Activated CD4-positive, CD25-positive, alpha-beta regulatory T cell treated with anti-CD3 and anti-CD28 coated beads, Interleukin-2, amount 50 U/mL, for 24 hours (primary cell): ENCODE data around the gene CTBP2.
"Not testable (repeated sequence)": the region's sequence is repeated elsewhere in the genome, so short reads cannot be mapped to it uniquely, and the experiment has no call there.

ENCODE experiments used
- ATAC-seq, 2 donors: fragments of 150-1000 bp; cut with Tn5 transposase; one replicate each; pipeline ENCODE4 v1.10.0; 2021; ENCODE audit warnings: mild to moderate bottlenecking in 1 of 2, moderate library complexity in 1 of 2

The CTBP2 gene

DNA sequence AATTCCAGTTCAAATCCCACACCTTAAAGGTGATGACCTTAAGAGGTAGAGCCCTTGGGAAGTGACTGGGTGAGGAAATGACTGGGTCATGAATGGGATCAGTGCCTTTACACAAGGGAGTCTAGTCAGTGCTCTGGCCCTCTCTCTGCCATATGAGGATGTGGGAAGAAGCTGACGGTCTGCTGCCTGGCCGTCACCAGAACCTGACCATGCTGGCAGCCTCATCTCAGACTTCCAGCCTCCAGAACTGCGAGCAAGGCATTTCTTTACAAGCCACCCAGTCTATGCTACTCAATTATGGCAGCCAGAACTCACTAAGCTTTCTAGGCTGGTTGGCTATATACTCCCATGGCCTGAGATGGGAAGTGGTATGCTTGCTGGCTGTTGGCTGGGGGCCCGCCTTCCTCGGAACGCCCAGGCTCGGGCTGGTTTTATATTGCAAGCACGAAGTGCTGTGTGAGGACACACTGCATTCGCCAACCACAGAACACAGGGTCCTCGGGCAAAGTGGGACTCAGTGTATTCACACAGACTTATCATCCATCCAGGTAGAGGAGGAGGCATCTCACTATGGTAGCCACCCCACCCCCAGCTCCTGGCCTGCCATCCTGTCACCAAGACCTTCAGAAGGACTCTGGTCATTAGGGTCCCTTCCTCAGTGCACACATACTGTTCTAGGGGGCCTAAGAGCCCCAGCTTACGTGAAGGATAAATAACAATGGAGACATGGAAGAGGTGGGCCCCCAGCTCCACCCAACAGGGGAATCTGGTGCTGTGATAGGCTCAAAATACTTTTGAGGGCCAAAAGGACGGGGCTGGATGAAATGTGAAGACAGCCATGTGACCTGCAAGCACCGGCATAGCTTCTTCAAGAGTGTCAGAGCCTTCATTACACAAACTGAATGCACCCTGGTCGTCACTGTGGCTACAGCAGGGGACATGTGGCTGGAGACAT is 169.4 kb downstream of the CTBP2 start:
- ATAC-seq: no peak

DNA sequence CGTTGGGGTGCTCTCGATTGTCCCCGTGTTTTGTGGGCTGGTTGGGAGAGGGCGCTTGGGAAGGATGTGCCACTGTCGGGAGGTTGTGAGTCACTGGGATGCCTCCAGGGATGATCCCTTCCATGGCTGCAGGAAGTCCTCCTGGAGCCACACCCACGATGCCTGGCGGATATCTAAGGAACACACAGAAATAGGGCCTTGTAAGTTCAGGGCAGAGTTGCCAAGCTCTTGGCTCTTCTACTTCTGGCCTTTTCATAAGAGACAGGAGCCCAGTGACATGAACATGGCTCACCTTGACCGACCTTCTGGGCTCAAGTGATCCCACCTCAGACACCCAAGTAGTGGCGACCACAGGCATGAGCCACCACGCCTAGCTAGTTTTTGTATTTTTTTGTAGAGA is 170.8 kb downstream of the CTBP2 start:
- no peak for ATAC-seq

DNA sequence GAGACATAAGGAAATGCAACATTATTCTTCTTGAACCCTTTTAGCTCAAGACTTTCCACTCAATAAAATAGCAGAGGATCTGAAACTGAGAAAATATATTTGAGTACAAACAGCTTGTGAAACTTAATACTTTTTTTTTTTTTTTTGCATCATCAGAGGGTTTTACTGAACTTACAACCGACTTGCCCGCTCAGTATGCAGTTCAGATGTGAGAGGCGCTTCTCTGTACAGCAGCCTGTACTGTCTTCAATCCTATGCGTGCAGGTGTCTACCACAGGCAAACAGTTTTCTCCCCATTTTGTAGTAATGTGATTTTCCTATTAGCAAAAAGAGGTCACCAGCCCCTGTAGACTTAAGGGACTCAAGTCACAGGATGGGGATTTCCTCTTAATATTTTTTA is 171.6 kb downstream of the CTBP2 start:
- ATAC-seq: not testable (repeated sequence)

DNA sequence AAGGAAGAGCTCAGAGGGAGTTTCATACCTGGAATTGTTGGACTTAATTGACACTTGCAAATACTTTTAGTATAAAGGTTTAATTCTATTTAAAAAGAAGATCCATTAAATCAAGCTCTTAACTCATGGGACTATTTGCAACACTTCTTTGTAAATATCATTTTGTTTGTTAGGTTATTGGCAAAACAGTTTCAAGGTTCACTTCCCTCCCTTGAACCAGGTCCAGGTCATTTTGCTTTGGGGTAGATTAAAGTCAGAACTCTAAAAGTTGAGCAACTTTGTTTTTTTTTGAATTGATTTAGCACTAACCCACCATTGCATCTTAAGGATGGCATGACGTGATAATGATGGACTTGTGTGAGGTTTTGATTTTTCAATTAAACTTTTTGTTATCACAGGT is 172.6 kb downstream of the CTBP2 start:
- no peak for ATAC-seq

DNA sequence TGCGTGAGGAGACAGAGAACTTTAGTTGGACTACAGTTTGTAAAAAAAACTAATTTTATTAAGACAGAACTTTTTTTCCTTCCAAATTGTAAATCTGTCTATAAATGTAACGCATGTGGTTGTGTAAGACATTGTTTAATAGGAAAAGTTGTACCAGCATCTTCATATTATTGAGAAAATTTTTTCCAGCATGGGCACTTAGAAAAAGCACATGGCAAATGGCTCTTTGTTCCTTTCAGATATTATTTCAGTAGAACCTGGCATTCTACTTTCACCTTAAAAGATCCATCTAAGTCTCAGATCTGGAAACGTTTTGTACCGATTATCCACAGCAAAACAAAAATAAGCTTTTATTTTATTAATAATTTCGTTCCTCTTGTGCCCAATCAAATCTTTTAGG is 175.2 kb downstream of the CTBP2 start:
- no peak for ATAC-seq

DNA sequence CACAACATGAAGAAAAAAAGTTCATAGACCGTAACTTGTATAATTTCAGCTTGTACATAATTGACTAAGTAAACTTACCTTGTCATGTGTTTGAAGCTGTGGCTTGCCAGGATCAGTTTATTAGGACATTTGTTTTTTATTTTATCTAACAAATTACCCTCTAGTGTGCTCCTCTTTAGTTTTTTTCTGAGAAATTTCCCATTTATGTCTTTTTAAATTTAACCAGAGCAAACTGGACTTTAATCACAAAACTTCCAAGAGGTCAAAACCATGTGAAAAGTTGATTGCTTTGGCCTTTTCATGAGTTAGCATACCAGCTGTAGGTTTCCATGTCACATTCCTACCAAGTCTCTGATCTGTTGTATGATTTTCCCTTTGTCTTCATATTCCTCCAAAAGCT is 176.0 kb downstream of the CTBP2 start:
- ATAC-seq: no peak

DNA sequence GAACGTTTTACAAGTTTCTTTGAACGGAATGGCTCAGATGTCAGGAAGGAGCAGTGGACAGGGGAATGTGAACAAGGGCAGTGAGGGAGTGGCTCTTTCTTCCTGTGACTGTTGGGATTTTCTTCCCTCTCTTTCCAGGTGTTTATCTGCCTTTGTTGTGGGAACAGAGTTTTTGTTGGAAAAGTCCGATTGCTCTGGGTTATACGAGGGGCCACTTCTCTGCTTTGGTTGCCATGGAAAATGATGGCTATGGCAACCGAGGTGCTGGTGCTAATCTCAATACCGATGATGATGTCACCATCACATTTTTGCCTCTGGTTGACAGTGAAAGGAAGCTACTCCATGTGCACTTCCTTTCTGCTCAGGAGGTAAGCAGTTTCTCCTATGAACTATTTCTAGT is 177.0 kb downstream of the CTBP2 start:
- ATAC-seq: no peak

DNA sequence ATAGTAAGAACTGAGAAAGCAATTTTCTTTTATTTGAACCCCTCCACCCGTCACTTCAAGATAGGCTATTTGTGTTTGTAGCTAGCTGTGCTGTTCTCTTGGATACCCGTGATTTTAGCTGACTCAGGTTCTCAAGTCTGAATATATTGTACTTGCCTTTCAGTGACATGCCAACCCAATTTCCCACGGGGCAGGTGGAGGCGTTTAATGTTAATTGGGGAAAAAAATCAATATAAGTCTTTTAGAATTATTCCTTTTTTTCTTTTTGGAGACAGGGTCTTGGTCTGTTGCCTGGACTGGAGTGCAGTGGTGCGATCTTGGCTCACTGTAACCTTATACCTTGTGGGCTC is 182.0 kb downstream of the CTBP2 start:
- ATAC-seq: no peak

DNA sequence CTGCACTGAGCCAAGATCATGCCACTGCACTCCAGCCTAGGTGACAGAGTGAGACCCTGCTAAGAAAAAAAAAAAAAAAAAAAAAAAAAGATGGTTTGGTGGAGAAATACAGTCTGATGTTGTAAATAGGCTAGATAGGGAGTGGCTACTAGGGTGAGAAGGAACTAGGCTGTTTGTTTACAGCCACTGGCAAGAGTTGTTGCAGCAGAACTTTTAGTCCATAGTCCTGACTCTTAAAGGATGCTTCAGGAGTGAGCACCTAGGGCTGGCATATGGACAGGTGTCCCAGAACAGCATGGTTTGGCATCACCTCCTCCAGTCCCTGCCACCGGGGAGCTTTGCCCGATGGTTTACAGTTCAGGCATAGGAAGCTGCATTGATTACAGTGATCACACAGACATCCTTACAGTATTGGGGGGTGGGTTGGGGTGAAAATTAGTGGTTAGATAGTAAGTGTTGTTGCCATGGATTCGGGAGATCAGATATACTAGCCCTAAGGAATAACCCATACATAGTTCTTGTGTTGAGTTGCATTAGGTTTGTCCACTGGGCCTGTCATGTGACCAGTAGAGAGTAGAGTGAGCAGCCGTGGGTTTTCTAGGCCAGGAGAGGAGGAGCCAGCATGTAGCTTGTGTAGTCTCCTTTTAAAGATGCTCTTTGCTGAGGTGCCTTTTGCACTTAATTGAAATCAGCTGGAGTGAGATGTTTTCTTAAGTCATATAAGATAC is 182.6 kb downstream of the CTBP2 start:
- ATAC-seq: no peak

DNA sequence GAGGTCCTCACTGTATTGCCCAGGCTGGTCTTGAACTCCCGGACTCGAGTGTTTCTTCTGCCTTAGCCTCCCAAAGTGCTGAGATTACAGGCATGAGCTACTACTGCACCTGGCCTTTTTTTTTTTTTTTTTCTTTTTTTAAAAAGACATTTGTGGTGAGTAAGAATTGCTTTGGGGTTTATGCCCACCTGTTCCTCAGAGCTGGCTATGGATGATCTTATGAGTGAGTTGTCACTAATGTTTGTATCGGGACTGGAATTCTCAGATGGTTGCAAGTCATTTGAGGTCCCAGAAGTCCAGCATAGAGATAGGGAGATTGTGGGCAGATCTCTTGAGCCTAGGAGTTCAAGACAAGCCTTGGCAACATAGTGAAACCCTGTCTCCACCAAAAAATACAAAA is 183.2 kb downstream of the CTBP2 start:
- no peak for ATAC-seq

DNA sequence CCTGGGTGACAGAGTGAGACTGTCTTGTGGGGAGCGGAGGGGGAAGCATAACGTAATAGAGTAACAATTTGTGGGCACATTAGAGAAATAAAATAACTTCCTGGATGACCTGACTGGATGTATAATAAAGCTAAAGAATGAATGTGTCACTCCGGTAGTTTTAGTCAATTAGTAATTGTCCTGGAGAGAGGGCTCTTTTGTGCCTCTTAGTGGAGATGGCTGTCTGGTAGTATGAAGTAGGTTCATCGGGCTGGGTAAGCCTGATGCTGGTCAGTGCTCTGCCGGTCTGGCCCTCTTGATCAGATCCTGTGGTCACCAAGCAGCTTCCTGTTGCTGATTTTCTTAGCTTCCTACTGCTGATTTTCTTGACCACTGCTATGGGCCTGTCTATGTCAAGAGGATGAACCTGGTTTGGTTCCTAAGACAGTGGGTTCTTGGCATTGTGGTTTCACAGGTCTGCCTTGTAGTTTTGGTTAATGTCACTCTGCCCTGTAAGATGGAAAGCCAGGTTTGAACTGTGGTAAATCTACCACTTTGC is 184.3 kb downstream of the CTBP2 start:
- peak in 1 of 2 donors; percentile 59 for ATAC-seq

DNA sequence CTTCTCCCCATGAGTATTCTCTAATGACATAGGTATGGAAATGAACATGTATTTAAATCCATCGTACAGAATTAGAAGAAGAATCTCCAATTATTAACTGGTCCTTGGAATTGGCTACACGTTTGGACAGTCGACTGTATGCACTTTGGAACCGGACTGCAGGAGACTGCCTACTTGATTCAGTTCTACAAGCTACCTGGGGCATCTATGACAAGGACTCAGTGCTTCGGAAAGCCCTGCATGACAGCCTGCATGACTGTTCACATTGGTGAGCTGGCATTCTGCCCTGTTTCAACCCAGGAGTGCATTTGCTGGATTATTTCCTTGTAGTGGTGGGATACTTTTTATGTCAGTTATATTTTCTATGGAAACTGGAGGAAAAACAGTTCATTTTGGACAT is 186.2 kb downstream of the CTBP2 start:
- ATAC-seq: no peak

DNA sequence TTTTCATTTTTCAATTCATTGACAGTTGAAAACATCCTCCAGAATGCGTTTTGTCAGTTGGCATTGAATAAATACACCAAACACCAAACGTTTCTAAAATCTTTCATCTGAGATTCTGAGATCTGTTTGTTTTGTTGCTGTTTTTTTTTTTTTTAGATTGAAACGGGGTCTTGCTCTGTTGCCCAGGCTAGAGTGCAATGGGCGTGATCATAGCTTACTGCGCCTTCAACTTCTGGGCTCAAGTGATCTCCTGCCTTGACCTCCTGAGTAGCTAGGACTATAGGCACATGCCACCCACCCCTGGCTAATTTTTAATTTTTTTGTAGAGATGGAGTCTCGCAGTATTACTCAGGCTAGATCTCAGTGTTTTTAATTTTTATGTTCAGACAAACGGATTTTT is 187.7 kb downstream of the CTBP2 start:
- ATAC-seq: no peak

DNA sequence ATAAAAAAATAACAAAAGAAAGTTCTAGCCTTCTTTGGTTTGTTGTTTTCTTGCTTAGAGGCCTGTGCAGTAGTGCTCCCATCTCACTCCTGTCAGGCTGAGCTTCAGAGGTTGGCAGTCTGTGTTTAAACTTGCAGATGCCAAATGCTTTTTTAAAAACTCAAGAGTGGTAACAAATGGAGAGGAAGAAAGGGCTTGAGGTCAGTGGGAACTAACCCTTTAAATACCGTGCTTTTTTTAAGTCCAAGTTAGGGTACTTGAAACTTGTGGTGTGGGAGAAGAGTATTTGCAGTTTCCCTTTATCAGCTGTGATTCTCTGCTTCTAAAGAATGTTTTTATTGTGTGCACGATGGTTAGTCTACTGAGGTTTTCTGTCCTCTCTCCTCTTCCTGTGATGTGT is 189.1 kb downstream of the CTBP2 start:
- ATAC-seq: no peak

DNA sequence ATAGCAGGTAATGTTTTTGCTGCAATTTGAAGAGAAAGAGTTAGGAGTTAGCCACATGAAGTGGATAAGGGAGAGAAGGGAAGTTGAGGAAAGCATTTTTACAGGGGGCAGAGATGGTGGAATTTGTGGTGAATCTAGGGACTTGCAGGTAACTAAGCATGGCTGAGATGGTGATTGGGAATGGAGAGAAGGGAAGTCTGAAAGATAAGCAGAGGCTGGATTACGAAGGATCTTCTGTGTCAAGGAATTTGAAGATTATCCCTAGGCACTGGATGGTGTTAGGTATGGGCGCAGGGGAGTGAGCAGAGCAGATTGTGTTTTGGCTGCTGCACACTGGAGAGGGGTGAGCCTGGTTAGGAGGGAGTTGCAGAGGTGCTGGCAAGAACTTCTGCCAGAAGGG is 193.1 kb downstream of the CTBP2 start:
- no peak for ATAC-seq

DNA sequence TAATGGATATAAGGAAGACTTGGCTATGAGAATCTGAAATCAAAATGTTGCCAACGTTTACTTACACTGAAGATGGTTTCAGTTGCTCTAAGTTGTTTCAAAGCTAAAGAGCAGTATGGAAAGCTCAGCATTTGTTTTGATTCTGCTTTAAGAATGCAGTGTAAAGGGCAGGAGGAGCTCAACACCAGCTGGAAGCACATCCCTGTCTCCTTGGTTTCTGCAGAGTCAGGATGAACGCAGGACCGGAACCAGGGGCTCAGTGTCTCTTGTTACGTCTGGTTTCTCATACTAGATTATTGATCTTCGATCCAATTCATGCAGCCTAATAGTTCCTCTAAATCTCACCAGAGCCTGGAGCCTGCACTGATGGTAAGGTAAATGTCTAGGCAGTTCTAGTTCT is 194.4 kb downstream of the CTBP2 start:
- no peak for ATAC-seq

DNA sequence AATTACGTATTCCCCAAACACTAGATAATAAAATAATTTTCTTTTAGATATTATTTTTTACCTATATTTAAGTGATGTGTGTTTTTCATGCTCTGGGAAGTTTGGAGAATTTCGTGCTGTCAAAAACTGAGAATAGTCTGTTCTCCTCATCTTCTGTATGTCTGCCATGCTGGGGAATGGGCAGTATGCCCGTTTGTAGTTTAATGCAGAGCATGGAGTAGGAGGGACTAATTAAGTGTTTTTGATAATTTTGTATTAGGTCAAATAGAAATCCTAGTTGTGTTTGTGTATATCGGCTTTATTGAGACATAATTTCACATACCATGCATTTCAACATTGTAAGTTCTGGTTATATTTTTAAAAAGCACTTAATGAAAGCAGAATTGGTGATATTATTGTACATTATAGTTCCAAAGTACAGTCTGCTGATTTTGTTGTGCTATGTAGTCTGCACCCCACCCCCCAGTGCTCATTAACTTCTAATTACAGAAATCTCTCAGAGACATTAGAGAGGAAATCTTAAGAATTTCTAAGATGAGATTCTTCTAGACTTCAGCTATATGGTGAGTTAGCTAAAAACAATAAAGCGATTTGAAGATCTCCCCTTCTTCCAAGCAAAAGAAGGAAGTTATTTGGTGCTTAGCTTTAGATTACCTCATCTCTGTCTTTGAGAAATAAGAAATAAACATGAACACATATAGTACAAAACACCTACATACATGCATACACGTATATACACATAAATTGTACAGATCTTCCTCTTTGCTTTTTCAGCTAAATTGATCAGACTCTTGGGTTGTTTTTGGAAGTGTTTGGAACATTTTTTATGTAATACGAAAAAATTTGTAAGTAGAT is 196.3 kb downstream of the CTBP2 start:
- ATAC-seq: no peak

DNA sequence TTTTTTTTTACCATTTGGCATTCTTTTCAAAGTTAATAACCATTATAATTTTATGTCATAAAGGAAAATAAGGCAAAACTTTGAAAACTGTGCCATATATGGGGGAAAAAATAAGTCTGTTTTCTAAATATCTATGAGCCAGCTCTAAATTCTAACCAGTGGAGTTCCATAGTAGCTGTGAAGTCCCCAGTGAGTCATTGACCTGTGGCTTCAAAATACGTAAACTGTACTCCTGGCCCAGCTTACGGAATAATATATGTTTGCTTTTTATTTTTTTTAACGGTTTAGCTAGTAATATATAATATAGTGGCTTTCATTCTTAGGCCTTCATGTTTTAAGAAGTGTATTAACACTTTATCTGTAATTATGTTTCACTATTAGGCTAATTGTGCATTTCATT is 197.9 kb downstream of the CTBP2 start:
- no peak for ATAC-seq

DNA sequence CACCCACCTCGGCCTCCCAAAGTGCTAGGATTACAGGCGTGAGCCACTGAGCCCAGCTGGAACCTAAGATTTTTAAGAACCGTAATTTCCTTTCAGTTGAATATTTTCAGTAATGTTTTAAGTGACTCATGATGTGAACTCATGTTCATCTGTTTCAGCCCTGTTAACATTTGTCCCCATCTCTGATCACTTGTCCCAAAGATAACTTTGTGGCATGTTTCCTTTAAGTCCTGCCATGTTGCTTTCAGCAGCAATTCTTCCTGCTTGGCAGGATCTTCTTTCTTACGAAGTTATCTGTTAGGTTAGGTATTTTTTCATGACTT is 199.2 kb downstream of the CTBP2 start:
- no peak for ATAC-seq

DNA sequence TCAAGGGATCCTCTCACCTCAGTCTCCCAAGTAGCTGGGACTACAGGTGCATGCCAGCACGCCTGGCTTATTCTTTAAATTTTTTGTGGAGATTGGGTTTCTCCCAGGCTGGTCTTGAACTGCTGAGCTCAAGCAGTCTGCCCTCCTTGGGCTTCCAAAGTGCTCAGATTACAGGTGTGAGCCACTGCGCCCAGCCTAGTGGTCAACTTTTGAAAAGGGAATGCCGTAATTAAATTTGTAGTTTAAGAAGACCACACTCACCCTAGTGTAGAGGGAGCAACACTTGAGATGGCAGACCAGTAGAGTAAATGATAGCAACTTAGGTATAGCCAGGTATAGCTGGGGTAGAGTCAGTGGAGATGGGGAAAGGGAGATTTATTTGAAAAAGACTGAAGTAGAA is 200.8 kb downstream of the CTBP2 start:
- ATAC-seq: no peak

DNA sequence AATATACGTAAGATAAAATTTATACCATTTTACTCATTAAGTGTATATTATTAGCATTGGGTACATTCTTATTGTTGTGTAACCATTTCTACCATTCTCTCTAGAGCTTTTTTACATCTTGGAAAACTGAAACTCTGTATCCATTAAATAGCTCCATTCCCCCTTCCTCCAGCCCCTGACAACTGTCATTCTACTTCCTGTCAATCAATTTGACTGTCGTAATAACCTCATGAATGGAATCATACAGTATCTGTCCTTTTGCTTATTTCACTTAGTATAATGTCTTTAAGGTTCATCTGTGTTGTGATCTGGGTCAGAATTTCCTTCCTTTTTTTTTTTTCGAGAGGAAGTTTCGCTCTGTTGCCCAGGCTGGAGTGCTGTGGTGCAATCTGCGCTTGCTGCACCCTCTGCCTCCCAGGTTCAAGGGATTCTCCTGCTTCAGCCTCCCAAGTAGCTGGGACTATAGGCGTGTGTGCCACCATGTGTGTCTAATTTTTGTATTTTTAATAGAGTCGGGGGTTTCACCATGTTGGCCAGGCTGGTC is 202.9 kb downstream of the CTBP2 start:
- ATAC-seq: no peak

DNA sequence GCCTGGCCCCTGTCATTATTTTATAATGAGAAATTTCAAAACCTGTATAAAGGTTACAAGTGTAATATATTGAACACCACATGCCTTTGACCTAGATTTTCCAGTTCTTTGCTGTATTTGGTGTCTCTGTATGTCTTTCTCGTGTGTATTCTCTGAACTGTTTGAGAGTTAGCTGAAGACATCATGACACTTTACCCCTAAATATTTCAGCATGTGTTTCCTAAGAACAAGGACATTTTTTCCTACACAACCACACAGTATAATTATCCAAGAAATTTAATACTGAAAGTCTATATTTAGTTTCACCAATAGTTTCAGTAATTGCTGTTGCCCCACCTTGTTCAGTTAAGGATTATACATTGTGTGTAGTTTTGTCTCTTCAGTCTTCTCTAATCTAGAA is 203.6 kb downstream of the CTBP2 start:
- no peak for ATAC-seq

DNA sequence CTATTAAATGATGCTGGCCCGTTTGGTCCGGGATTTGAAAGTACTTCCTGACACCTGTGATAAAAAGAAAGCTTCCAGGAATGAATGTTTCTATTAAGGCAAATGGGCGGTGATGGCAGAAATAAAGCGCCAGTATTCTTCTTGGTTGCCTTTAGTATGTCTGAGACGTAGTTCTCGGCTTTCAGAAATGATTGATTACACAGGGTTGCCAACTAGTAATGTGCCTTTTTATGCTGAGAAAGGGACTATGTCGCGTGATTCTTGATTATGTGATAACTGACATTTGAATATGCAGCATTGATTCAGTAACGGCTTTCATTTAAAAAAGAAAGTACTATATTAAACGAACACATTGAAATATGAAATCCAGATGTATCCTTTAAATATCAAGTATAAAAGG is 204.5 kb downstream of the CTBP2 start:
- ATAC-seq: no peak
